Measurements from ENCODE around the gene NDUFB2. TPM values are rescaled to one million over a fixed set of nuclear protein-coding genes. Genes with fewer than 3 reads are reported as not detected.
A peak's percentile ranks its signal among the peaks of the same experiment; 100 is the strongest.

NDUFB2 gene
- total RNA-seq, 1 experiment from 2014 or later: 296 TPM

- Histone ChIP-seq H3K79me2 (ENCODE audit: low read length) (peaks cover 35% of the 10 kb centered on the region), H3K4me1 (ENCODE audit: insufficient read depth, low read length) (peaks cover 17% of the 10 kb centered on the region; the same call in 1 of the 2 replicates), H3K27me3 (ENCODE audit: low read length) (no peaks in the 10 kb centered on the region), H3K27ac (ENCODE audit: low read length) (no peak overlapping the region), H3K9me2 (replicated peaks; ENCODE audit: low read length) (no peaks in the 10 kb centered on the region), H2AFZ (ENCODE audit: low read length) (no peak overlapping the region), H3K4me2 (ENCODE audit: low read length) (no peak overlapping the region), H3K36me3 (ENCODE audit: low read depth, low read length) (no peaks in the 10 kb centered on the region), H3F3A (ENCODE audit: low read length, unreplicated experiment) (no peaks in the 10 kb centered on the region), H3K4me3 (ENCODE audit: low read length) (no peak overlapping the region), H3K9me3 (ENCODE audit: low read length) (no peaks in the 10 kb centered on the region), H3K9ac (ENCODE audit: low read length) (no peak overlapping the region), H4K20me1 (ENCODE audit: low read length) (peaks cover 8% of the 10 kb centered on the region; the same call in 1 of the 2 replicates)
- TF ChIP-seq EZH2 (IDR thresholded peaks at IDR 0.05; ENCODE audit: low read length, unreplicated experiment) (no peak), CTCF (conservative IDR thresholded peaks at IDR 0.05; ENCODE audit: low read depth, low read length) (no peak), EZH2phosphoT487 (IDR thresholded peaks at IDR 0.05; ENCODE audit: borderline replicate concordance, low read length) (no peak)
- ChIA-PET CTCF (no interaction called here), POLR2A (ENCODE audit: unreplicated experiment) (no interaction called here)
- intact Hi-C loops (cut with micrococcal nuclease): no loop called here
- DNase-seq (no peak), ATAC-seq (no peak)
- BruUV-seq (replicated peaks): no TSS peak
Measured at GRCh38 chr7:140695381-140695780, 1.1 kb upstream of the NDUFB2 start.

GRCh38 chr7:140696024-140696679 is 356 bp upstream of the NDUFB2 start:
- DNase-seq (peak; percentile 92), ATAC-seq (peak; percentile 89)
- Histone ChIP-seq H3K79me2 (ENCODE audit: low read length) (peaks cover 42% of the 10 kb centered on the region), H3K4me2 (ENCODE audit: low read length) (peak overlapping the region; percentile 89), H3K27ac (ENCODE audit: low read length) (peak overlapping the region; percentile 57), H4K20me1 (ENCODE audit: low read length) (peaks cover 8% of the 10 kb centered on the region; the same call in 1 of the 2 replicates), H3K36me3 (ENCODE audit: low read depth, low read length) (no peaks in the 10 kb centered on the region), H3K4me3 (ENCODE audit: low read length) (peak overlapping the region; percentile 88), H3K9me2 (replicated peaks; ENCODE audit: low read length) (no peaks in the 10 kb centered on the region), H3K9ac (ENCODE audit: low read length) (peak overlapping the region; percentile 90), H3K9me3 (ENCODE audit: low read length) (no peaks in the 10 kb centered on the region), H3K4me1 (ENCODE audit: insufficient read depth, low read length) (peaks cover 17% of the 10 kb centered on the region; the same call in 1 of the 2 replicates), H2AFZ (ENCODE audit: low read length) (peak overlapping the region; percentile 81), H3K27me3 (ENCODE audit: low read length) (no peaks in the 10 kb centered on the region), H3F3A (ENCODE audit: low read length, unreplicated experiment) (no peaks in the 10 kb centered on the region)
- TF ChIP-seq EZH2phosphoT487 (IDR thresholded peaks at IDR 0.05; ENCODE audit: borderline replicate concordance, low read length) (no peak), CTCF (conservative IDR thresholded peaks at IDR 0.05; ENCODE audit: low read depth, low read length) (no peak), EZH2 (IDR thresholded peaks at IDR 0.05; ENCODE audit: low read length, unreplicated experiment) (no peak)
- TSS peak; percentile 85 for BruUV-seq (replicated peaks)
- POLR2A ChIA-PET (ENCODE audit: unreplicated experiment): interaction anchor here (0.6 kb wide), 1 partner anchor 27 kb away, joined by 7 read pairs; no protein-coding TSS in a partner anchor
- CTCF ChIA-PET: interaction anchor here (0.6 kb wide), 1 partner anchor 100 kb away, joined by 11 read pairs; no protein-coding TSS in a partner anchor
- intact Hi-C loops (cut with micrococcal nuclease): loop anchor here (1.0 kb wide), 1 partner anchor 23 kb away; no protein-coding TSS in a partner anchor
